ENCODE measurements around the gene CYSRT1.

CYSRT1 gene

GRCh38 chr9:137268538-137269201 lies 43.7 kb downstream of the CYSRT1 start:
- Histone ChIP-seq H3K9me3 (ENCODE audit: control insufficient read depth, insufficient read depth, low read depth, low read length) (no peaks in the 10 kb centered on the region), H3K36me3 (ENCODE audit: control insufficient read depth in 2 of 2, insufficient read depth in 1 of 2, low read length in 2 of 2) (peaks cover 0 to 69% of the 10 kb centered on the region in 2 experiments; a peak in 2 of 3 replicates), H3K4me1 (ENCODE audit: control insufficient read depth, insufficient read depth, low read length) (no peaks in the 10 kb centered on the region), H3K4me3 (ENCODE audit: low read depth, low read length) (no peak overlapping the region), H3K27ac (ENCODE audit: extremely low read depth, low read depth, low read length) (no peak overlapping the region)
- POLR2A ChIA-PET, result interaction anchor here (1.0 to 10.1 kb wide), 2 partner anchors 10 to 27 kb away, joined by 3 to 103 read pairs; partner anchors contain the start of gene TUBB4B
- CTCF ChIA-PET, result interaction anchor here (0.5 to 2.1 kb wide), 3 partner anchors 13 to 480 kb away, joined by 3 to 11 read pairs (median 3); no protein-coding TSS in a partner anchor
- TF ChIP-seq ZBTB8A (tag by site-specific recombination; IDR thresholded peaks at IDR 0.05) (0 out of 2 replicates have a peak, but pooled peaks have one; percentile 22), ZNF48 (tag by site-specific recombination; IDR thresholded peaks at IDR 0.05) (peak; percentile 61; the same call in 1 of the 2 replicates), KLF1 (tag by site-specific recombination; IDR thresholded peaks at IDR 0.05) (0 out of 2 replicates have a peak, but pooled peaks have one; percentile 15), ZNF366 (tag by site-specific recombination; conservative IDR thresholded peaks at IDR 0.05) (no peak), ZFP69B (tag by site-specific recombination; IDR thresholded peaks at IDR 0.05) (no peak)
- TF ChIP-seq, protein P1, sequence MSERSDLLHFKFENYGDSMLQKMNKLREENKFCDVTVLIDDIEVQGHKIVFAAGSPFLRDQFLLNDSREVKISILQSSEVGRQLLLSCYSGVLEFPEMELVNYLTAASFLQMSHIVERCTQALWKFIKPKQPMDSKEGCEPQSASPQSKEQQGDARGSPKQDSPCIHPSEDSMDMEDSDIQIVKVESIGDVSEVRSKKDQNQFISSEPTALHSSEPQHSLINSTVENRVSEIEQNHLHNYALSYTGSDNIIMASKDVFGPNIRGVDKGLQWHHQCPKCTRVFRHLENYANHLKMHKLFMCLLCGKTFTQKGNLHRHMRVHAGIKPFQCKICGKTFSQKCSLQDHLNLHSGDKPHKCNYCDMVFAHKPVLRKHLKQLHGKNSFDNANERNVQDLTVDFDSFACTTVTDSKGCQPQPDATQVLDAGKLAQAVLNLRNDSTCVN (tag by site-specific recombination; optimal IDR thresholded peaks at IDR 0.05), result peak; percentile 14

DNA sequence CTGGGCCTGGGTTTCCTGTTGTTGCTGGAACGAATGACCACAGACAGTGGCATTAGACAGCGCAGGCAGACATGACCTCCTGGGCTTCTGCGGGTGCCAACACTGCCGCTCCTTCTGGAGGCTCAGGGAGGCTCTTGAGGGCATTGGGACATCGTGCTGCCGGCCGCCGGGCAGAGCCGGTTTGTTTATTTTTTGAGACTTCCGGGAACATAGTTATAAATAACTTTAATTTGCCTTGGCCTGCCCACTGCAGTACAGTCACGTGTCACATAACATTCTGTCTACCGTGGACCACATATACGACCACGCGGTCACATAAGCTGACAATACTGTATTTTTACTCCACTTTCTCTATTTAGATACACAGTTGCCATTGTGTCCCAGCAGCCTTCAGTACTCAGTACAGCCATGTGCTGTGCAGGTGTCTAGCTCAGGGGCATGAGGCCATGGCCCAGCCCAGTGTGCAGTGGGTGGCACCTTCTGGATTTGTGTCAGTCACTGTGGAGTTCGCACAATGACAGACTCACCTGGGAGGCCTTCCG lies 44.3 kb downstream of the CYSRT1 start:
- no peaks in the 10 kb centered on the region for H3K4me1 ChIP-seq (ENCODE audit: control insufficient read depth, insufficient read depth, low read length)
- CTCF ChIA-PET, result interaction anchor here (0.5 to 2.1 kb wide), 3 partner anchors 32 to 481 kb away, joined by 3 to 11 read pairs (median 4); no protein-coding TSS in a partner anchor
- peaks cover 0 to 67% of the 10 kb centered on the region in 2 experiments; a peak in 2 of 3 replicates for H3K36me3 ChIP-seq (ENCODE audit: control insufficient read depth in 2 of 2, insufficient read depth in 1 of 2, low read length in 2 of 2)
- TF ChIP-seq OSR2 (tag by site-specific recombination; IDR thresholded peaks at IDR 0.05), result peak; percentile 54
- no peak for TF ChIP-seq ZNF654 (tag by site-specific recombination; IDR thresholded peaks at IDR 0.05; ENCODE audit: low read depth)
- no peak overlapping the region for H3K27ac ChIP-seq (ENCODE audit: extremely low read depth, low read depth, low read length)
- H3K4me3 ChIP-seq (ENCODE audit: low read depth, low read length), result no peak overlapping the region
- POLR2A ChIA-PET, result interaction anchor here (1.0 kb wide), 1 partner anchor 10 kb away, joined by 3 read pairs; no protein-coding TSS in a partner anchor
- H3K9me3 ChIP-seq (ENCODE audit: control insufficient read depth, insufficient read depth, low read depth, low read length), result no peaks in the 10 kb centered on the region

DNA sequence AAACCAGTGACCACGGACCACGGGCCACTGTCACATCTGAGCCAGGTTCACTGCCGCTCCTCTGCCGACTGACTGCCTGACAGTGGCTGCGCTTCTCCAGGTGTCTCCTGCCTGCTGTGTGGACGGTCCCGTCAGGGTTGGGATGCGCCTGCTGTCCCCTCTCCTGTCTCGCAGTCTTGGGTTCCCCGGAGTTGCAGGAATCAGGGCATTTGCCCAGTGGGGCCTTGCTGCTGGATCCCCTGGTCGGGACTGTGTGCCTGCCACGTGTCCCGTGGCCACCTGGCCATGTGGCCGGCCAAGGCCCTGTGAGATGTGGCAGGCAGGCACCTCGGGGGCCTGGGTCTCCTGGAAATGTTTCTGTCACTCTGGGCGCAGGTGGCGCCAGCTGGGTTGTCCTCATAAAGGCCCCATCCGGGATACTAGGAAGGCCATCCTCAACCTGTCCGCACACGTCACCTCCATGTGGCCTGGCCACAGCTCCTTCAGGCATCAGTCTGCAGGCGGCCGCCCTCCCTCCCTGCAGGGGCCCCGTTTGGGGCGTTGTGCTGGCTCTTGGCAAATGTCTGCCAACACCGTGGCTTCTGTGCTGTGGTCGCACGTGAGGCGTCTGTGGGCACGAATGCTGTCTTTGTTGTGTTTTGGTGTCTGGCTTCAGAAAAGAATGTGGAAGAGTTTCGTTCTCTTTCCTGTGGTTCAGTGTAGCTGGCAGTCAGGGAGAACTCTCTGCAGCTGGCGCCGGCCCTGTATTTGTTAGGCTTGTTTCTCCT lies 46.1 kb downstream of the CYSRT1 start:
- H3K9me3 ChIP-seq (ENCODE audit: control insufficient read depth, insufficient read depth, low read depth, low read length), result no peaks in the 10 kb centered on the region
- no peaks in the 10 kb centered on the region for H3K4me1 ChIP-seq (ENCODE audit: control insufficient read depth, insufficient read depth, low read length)
- CTCF ChIA-PET, result interaction anchor here (1.6 kb wide), 1 partner anchor 15 kb away, joined by 3 read pairs; the partner anchor contains the start of gene NELFB
- no peak overlapping the region for H3K27ac ChIP-seq (ENCODE audit: extremely low read depth, low read depth, low read length)
- no peak overlapping the region for H3K4me3 ChIP-seq (ENCODE audit: low read depth, low read length)
- POLR2A ChIA-PET, result interaction anchor here (1.9 to 2.4 kb wide), 2 partner anchors 27 to 30 kb away, joined by 6 to 9 read pairs; partner anchors contain the start of gene TUBB4B
- no peak for TF ChIP-seq ZNF621 (tag by site-specific recombination; IDR thresholded peaks at IDR 0.05)
- TF ChIP-seq, protein P2, sequence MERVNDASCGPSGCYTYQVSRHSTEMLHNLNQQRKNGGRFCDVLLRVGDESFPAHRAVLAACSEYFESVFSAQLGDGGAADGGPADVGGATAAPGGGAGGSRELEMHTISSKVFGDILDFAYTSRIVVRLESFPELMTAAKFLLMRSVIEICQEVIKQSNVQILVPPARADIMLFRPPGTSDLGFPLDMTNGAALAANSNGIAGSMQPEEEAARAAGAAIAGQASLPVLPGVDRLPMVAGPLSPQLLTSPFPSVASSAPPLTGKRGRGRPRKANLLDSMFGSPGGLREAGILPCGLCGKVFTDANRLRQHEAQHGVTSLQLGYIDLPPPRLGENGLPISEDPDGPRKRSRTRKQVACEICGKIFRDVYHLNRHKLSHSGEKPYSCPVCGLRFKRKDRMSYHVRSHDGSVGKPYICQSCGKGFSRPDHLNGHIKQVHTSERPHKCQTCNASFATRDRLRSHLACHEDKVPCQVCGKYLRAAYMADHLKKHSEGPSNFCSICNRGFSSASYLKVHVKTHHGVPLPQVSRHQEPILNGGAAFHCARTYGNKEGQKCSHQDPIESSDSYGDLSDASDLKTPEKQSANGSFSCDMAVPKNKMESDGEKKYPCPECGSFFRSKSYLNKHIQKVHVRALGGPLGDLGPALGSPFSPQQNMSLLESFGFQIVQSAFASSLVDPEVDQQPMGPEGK (tag by site-specific recombination; IDR thresholded peaks at IDR 0.05), result no peak
- H3K36me3 ChIP-seq (ENCODE audit: control insufficient read depth in 2 of 2, insufficient read depth in 1 of 2, low read length in 2 of 2), result peaks cover 0 to 56% of the 10 kb centered on the region in 2 experiments; a peak in 2 of 3 replicates

DNA sequence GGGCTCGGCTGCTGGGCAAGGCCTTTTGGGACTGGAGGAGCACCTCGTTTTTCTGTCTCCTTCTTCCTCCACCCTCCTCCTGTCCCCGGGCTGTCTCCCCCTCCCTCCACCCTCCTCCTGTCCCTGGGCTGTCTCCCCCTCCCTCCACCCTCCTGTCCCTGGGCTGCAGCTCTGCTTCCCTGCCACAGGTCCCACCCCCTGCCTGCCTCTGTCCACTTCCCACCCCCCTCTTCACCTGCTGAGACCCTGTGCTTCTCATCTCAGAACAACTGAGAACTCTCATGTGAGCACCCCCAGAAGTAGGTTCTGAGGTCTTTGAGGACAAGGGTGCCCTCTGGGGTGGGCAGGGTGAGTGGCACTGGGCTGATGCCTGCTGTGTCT lies 46.7 kb downstream of the CYSRT1 start:
- Histone ChIP-seq H3K27ac (ENCODE audit: extremely low read depth, low read depth, low read length) (no peak overlapping the region), H3K9me3 (ENCODE audit: control insufficient read depth, insufficient read depth, low read depth, low read length) (no peaks in the 10 kb centered on the region), H3K4me1 (ENCODE audit: control insufficient read depth, insufficient read depth, low read length) (0 out of 2 replicates have a peak, but pooled peaks cover 2% of the 10 kb centered on the region), H3K4me3 (ENCODE audit: low read depth, low read length) (no peak overlapping the region), H3K36me3 (ENCODE audit: control insufficient read depth in 2 of 2, insufficient read depth in 1 of 2, low read length in 2 of 2) (peaks cover 0 to 51% of the 10 kb centered on the region in 2 experiments; a peak in 2 of 3 replicates)
- TF ChIP-seq SP2 (tag by site-specific recombination; IDR thresholded peaks at IDR 0.05) (no peak), ZNF416 (tag by site-specific recombination; IDR thresholded peaks at IDR 0.05) (no peak), ZNF140 (tag by site-specific recombination; IDR thresholded peaks at IDR 0.05) (no peak)
- POLR2A ChIA-PET, result interaction anchor here (1.3 to 2.4 kb wide), 3 partner anchors 18 to 31 kb away, joined by 3 to 9 read pairs (median 6); partner anchors contain the start of gene TUBB4B
- CTCF ChIA-PET, result interaction anchor here (1.6 kb wide), 1 partner anchor 16 kb away, joined by 3 read pairs; the partner anchor contains the start of gene NELFB
